HEK293T (cell line): Measurements from ENCODE around the gene TEX51.

Source experiments
- ARNT ChIP-seq: fragments of 450-650 bp; IDR thresholded peaks from 2 replicates; pipeline ENCODE4 v1.6.1; 2017; ENCODE audit warnings: mild to moderate bottlenecking
- BHLHE40 ChIP-seq: fragments of 450-650 bp; IDR thresholded peaks from 2 replicates; pipeline ENCODE4 v1.6.1; 2016; ENCODE audit warnings: mild to moderate bottlenecking, moderate library complexity, borderline replicate concordance
- FOXA1 ChIP-seq: fragments of 450-650 bp; IDR thresholded peaks from 2 replicates; pipeline ENCODE4 v1.6.1; 2016; ENCODE audit warnings: mild to moderate bottlenecking
- FOXM1 ChIP-seq: fragments of 450-650 bp; IDR thresholded peaks from 2 replicates; pipeline ENCODE4 v1.6.1; 2017; ENCODE audit warnings: mild to moderate bottlenecking, borderline replicate concordance
- HDGF ChIP-seq: fragments of 450-650 bp; IDR thresholded peaks from 2 replicates; pipeline ENCODE4 v1.6.1; 2017; ENCODE audit warnings: antibody characterized with exemption, borderline replicate concordance
- L3MBTL2 ChIP-seq: fragments of 450-650 bp; conservative IDR thresholded peaks from 2 replicates; pipeline ENCODE4 v1.6.1; 2016; ENCODE audit warnings: mild to moderate bottlenecking
- LEF1 ChIP-seq: fragments of 450-650 bp; IDR thresholded peaks from 2 replicates; pipeline ENCODE4 v1.6.1; 2017; ENCODE audit warnings: mild to moderate bottlenecking, borderline replicate concordance
- SP1 ChIP-seq: fragments of 450-650 bp; IDR thresholded peaks from 2 replicates; pipeline ENCODE4 v1.6.1; 2017
- SUZ12 ChIP-seq: fragments of 450-650 bp; IDR thresholded peaks from 2 replicates; pipeline ENCODE4 v1.6.1; 2016; ENCODE audit warnings: mild to moderate bottlenecking
- ZNF384 ChIP-seq: fragments of 450-650 bp; IDR thresholded peaks from 2 replicates; pipeline ENCODE4 v1.6.1; 2016

DNA sequence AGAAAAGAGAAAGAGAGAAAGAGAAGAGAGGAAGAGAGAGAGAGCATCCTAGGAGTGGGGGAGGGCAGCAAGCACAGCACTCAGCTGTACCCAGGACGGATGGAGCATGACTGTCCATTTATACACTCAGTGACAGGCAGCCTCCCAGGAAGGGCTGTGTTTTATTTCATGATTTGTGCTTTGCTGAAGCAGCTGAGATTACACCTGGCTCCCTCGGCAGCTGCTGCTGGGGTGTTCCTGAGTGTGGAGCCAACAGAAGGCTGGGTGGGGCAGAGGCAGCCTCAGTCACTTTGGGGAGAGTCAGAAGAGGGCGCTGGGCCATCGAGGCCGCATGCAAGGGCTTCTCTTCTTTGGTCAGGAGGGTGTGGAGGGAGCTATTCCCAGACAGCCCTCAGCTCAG lies 47.8 kb upstream of the TEX51 start:
- TF ChIP-seq FOXA1 (no peak), BHLHE40 (no peak), L3MBTL2 (no peak), ZNF384 (no peak), LEF1 (no peak), SP1 (no peak), SUZ12 (no peak), FOXM1 (no peak), ARNT (no peak), HDGF (no peak)
